B cell (primary cell): ENCODE results near the gene MCM10.
"Not testable (repeated sequence)": the region's sequence is repeated elsewhere in the genome, so short reads cannot be mapped to it uniquely, and the experiment has no call there.

Experiments
- CTCF ChIP-seq: fragments of 200-600 bp; IDR thresholded peaks from one replicate; pipeline ENCODE4 v1.8.0; 2022; ENCODE audit warnings: antibody characterized with exemption, mild to moderate bottlenecking
- EZH2 ChIP-seq: IDR thresholded peaks from 2 replicates; pipeline ENCODE4 v1.6.1; 2012; ENCODE audit warnings: borderline replicate concordance, low read depth, mild to moderate bottlenecking, moderate library complexity, low read length; ENCODE audit not compliant: insufficient read depth, poor library complexity, severe bottlenecking

GRCh38 chr10:13242260-13242659 is 80.9 kb downstream of the MCM10 start:
- not testable (repeated sequence) for TF ChIP-seq EZH2, CTCF
